Activated B cell treated with CpG ODN at 0.5 μM for 24 hours (primary cell): Measurements from ENCODE around the gene DLX6. TPM values are rescaled to one million over a fixed set of nuclear protein-coding genes. Genes with fewer than 3 reads are reported as not detected.

ENCODE experiments used
- ATAC-seq: fragments of 200-7000 bp; cut with Tn5 transposase; one replicate; pipeline ENCODE4 v1.10.0; 2021; ENCODE audit warnings: low read depth, mild to moderate bottlenecking, moderate library complexity
- CTCF ChIA-PET: fragments of 350-600 bp; sonication (Branson Sonifier 250); formaldehyde crosslinking; loops from one replicate; lab custom pipeline; 2021; ENCODE audit warnings: antibody characterized with exemption; lab: Charles Lee
- POLR2A ChIA-PET: fragments of 350-600 bp; sonication (Branson Sonifier 250); formaldehyde crosslinking; loops from one replicate; lab custom pipeline; 2021; ENCODE audit warnings: antibody characterized with exemption; lab: Charles Lee
- DNase-seq: peaks from one replicate; pipeline ENCODE4 v3.0.0; 2022
- H3K27ac Mint-ChIP-seq: one replicate; pipeline ENCODE4 v1.8.0; 2020; ENCODE audit warnings: mixed read lengths
- H3K27me3 Mint-ChIP-seq: one replicate; pipeline ENCODE4 v1.8.0; 2021; ENCODE audit warnings: mixed read lengths
- H3K36me3 Mint-ChIP-seq: one replicate; pipeline ENCODE4 v1.8.0; 2021; ENCODE audit warnings: low read depth, mixed read lengths
- H3K4me1 Mint-ChIP-seq: one replicate; pipeline ENCODE4 v1.8.0; 2021; ENCODE audit warnings: mixed read lengths
- H3K4me3 Mint-ChIP-seq: one replicate; pipeline ENCODE4 v1.8.0; 2020; ENCODE audit warnings: mild to moderate bottlenecking, mixed read lengths
- H3K9me3 Mint-ChIP-seq: one replicate; pipeline ENCODE4 v1.8.0; 2020; ENCODE audit warnings: mixed read lengths
- intact Hi-C: fragments of 100-400 bp; cut with micrococcal nuclease; formaldehyde crosslinking; loops from one replicate; pipeline ENCODE4 v1.15.1; 2024
- total RNA-seq: library from RNA; stranded (reverse); gene quantifications from 2 replicates; pipeline ENCODE4 v1.2.3, GENCODE V29; 2022
- TF ChIP-seq, protein P1 (sequence below): fragments of 200-600 bp; IDR thresholded peaks from one replicate; pipeline ENCODE4 v1.8.0; 2022; ENCODE audit warnings: antibody characterized with exemption, mild to moderate bottlenecking

Gene DLX6
- total RNA-seq, 1 donor from 2014 or later: not detected

DNA sequence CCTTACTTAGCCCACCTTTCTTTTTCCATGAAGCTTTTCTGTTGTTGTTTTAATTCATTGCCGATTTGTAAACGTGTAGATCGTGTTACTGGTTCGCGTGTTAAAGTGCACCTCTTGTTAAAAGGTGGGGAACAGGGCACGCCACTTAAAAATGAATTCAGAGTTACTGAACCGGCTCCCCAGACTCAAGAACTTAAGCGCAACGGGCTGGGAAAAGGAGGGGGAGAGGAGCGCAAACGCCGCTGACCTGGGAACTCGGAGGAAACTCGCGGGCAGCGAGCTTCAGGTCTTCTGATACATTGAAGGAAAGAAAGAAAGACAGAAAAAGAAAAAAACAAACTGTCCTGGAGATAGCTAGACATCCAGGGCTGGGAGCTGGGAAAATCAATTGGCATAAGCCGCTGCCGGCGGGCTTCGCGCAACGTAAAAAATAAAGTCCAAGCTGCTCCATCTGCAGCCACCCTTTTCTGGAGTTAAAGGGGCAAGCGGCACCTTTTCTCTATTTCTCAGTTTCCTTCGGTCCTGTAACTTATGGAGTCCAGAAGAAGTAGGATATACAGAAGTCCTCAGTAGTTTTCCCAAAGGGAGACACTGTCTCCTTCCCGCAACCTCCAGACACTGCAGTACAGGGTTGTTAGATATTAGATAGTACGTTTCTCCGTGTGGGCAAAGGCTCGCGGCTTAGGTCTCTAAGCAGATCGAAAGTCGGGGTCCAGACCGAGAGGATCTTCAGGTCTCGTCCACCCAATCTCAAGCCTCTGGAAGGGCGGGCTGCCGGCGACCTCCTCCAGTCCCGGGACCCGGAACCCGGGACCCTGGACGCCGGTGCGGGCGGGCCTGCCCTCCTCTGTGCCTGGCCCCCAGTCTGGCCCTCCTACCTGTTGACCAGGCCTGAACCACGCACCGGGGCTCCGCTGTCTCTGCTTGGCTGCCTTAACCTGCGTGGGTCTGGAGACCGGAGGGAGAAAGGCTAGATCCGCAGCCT is 1.8 kb upstream of the DLX6 start:
- Mint-ChIP-seq H3K27me3 (peaks cover 74% of the 10 kb centered on the region), H3K4me1 (peaks cover 23% of the 10 kb centered on the region), H3K36me3 (no peaks in the 10 kb centered on the region), H3K27ac (no peak overlapping the region), H3K4me3 (no peak overlapping the region), H3K9me3 (no peaks in the 10 kb centered on the region)
- DNase-seq (no peak), ATAC-seq (no peak)
- intact Hi-C loops: loop anchor here (2.0 kb wide), 1 partner anchor 23 kb away; no protein-coding TSS in a partner anchor
- CTCF ChIA-PET: no interaction called here
- TF ChIP-seq, protein P1, sequence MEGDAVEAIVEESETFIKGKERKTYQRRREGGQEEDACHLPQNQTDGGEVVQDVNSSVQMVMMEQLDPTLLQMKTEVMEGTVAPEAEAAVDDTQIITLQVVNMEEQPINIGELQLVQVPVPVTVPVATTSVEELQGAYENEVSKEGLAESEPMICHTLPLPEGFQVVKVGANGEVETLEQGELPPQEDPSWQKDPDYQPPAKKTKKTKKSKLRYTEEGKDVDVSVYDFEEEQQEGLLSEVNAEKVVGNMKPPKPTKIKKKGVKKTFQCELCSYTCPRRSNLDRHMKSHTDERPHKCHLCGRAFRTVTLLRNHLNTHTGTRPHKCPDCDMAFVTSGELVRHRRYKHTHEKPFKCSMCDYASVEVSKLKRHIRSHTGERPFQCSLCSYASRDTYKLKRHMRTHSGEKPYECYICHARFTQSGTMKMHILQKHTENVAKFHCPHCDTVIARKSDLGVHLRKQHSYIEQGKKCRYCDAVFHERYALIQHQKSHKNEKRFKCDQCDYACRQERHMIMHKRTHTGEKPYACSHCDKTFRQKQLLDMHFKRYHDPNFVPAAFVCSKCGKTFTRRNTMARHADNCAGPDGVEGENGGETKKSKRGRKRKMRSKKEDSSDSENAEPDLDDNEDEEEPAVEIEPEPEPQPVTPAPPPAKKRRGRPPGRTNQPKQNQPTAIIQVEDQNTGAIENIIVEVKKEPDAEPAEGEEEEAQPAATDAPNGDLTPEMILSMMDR: no peak
- POLR2A ChIA-PET: no interaction called here

DNA sequence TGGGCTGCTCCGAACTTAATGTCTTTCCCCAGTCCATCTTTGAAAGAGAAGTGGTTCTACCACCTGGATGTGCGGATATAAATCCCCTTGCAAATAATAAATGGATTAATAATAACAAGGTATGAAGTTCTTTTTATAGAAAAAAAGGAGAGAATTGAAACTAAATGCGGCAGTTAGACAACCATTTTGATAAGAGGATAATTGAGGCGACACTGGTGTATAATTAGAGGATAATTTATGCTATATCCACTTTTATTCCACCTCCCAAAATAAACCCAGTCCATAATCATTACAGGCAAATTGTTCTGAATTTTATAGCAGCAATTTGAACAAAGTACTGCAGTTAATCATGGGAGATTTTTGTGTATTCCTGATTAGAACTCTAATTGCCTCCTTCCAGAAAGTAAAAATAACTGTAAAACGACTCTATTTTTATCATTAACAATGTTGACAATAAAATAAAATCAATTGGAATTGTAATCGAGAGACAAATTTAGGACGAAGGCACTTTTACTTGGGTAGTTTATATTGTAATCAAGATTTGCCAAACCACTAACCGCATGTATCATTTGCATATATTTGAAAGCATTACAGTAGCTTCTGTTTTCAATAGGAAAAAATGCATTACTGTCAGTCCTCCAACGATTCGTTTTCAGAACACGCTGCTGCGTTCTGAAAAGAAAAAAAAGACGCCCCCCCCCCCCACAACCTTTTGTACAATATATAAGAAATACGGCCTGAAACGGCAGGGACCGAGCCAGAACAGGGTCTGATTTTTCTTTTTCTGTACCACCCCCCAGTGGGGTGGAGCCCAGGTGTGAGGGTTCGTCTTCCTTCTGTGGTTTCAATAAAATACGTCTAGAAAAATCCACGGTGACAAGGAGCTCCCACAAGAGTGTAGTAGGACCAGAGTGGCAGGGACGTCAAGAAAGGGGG is 838 bp upstream of the DLX6 start:
- Mint-ChIP-seq H3K4me1 (peaks cover 23% of the 10 kb centered on the region), H3K27ac (no peak overlapping the region), H3K4me3 (no peak overlapping the region), H3K36me3 (no peaks in the 10 kb centered on the region), H3K9me3 (no peaks in the 10 kb centered on the region), H3K27me3 (peaks cover 67% of the 10 kb centered on the region)
- TF ChIP-seq, protein P1: no peak
- ATAC-seq (no peak), DNase-seq (no peak)
- ChIA-PET CTCF (no interaction called here), POLR2A (no interaction called here)
- intact Hi-C loops: loop anchor here (2.0 kb wide), 1 partner anchor 22 kb away; no protein-coding TSS in a partner anchor

DNA sequence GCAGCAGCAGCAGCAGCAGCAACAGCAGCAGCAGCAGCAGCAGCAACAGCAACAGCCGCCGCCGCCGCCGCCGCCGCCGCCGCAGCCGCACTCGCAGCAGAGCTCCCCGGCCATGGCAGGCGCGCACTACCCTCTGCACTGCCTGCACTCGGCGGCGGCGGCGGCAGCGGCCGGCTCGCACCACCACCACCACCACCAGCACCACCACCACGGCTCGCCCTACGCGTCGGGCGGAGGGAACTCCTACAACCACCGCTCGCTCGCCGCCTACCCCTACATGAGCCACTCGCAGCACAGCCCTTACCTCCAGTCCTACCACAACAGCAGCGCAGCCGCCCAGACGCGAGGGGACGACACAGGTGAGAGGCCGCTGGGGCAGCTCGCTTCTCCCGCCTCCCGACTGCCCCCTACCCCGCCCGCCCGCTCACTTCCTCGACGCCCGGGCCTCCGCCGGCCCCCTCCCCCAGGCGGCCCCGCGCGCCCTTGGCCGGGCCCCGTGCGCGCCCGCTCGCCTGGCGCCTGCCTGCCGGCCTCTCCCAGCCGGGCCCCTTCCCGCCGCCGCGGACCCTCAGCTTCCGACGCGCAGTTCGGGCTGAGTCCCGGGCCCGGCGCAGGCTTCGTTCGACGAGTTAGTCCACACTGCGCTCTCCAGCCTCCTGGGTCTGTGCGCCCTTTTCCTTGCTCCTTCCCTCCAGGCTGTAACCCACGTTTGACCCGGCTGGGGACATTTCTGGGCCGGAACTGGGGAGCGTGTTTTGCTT is 882 bp downstream of the DLX6 start:
- ChIA-PET POLR2A (no interaction called here), CTCF (interaction anchor here (2.9 kb wide), 1 partner anchor 21 kb away, joined by 15 read pairs; no protein-coding TSS in a partner anchor)
- intact Hi-C loops: no loop called here
- no peaks in the 10 kb centered on the region for H3K36me3 Mint-ChIP-seq
- DNase-seq (no peak), ATAC-seq (peak; percentile 34)
- no peaks in the 10 kb centered on the region for H3K9me3 Mint-ChIP-seq
- peaks cover 23% of the 10 kb centered on the region for H3K4me1 Mint-ChIP-seq
- peak overlapping the region; percentile 69 for H3K4me3 Mint-ChIP-seq
- TF ChIP-seq, protein P1: no peak
- H3K27me3 Mint-ChIP-seq: peaks cover 64% of the 10 kb centered on the region
- no peak overlapping the region for H3K27ac Mint-ChIP-seq

DNA sequence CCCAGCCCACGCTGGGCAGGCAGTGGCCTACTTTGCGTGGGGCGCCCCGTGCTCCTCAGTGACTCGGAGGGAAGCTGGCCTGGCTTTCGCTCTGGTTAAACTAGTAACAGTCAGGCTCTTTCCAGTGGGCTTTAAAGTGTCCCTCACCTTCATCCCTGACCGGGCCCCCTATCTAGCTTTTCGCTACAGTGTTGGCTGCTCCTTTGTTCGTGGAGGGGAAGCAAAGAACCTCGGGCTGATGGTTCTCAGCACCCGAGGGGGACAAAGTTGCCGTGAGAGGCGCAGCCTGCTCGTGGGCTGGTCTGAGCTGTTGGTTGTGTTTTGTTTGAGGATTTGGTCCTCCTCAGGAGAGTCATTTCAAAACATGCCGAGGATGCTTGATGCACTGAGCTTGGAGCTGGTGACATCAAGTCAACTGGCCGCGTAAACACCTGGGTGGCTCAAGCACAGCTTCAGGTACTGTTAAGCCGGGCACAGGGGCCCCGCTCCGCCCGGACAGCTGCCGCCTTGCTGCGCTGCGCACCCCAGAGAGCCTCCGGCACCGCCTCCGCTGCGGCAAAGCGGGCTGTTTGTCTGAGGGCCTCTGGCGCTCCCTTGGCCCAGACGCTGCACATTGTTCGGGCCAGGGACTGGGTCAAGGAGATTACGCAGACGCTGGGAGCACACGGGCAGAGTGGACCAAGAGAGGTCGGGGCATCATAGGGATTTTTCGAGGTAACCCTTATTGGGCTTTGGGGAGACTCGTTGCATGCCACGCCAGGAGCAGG is 1.6 kb downstream of the DLX6 start:
- TF ChIP-seq, protein P1: no peak
- Mint-ChIP-seq H3K4me3 (peak overlapping the region; percentile 69), H3K36me3 (no peaks in the 10 kb centered on the region), H3K27me3 (peaks cover 65% of the 10 kb centered on the region), H3K27ac (no peak overlapping the region), H3K4me1 (peaks cover 23% of the 10 kb centered on the region), H3K9me3 (no peaks in the 10 kb centered on the region)
- intact Hi-C loops: no loop called here
- DNase-seq: no peak
- CTCF ChIA-PET: interaction anchor here (2.9 kb wide), 1 partner anchor 21 kb away, joined by 15 read pairs; no protein-coding TSS in a partner anchor
- ATAC-seq: no peak
- POLR2A ChIA-PET: no interaction called here
